ENCODE data around the gene MATN3. TPM values are rescaled to one million over a fixed set of nuclear protein-coding genes. Genes with fewer than 3 reads are reported as not detected.

MATN3 gene
- total RNA-seq, 1 experiment from 2014 or later = 3.5 TPM

GRCh38 chr2:20052229-20052851 lies 39.9 kb upstream of the MATN3 start:
- peaks cover 3% of the 10 kb centered on the region; the same call in 1 of the 2 replicates for H3K27me3 ChIP-seq (ENCODE audit: control insufficient read depth, insufficient read depth, low read length)
- DNase-seq (ENCODE audit: low read depth, low spot score) = peak; percentile 46
- H3K36me3 ChIP-seq (ENCODE audit: control insufficient read depth, insufficient read depth, low read length) = peaks cover 4% of the 10 kb centered on the region; the same call in 1 of the 2 replicates
- TF ChIP-seq SIN3A (IDR thresholded peaks at IDR 0.05; ENCODE audit: borderline replicate concordance, insufficient read depth, low read depth, low read length) (no peak), POLR2AphosphoS5 (IDR thresholded peaks at IDR 0.05; ENCODE audit: low read depth, low read length) (no peak), CTCF (IDR thresholded peaks at IDR 0.05) (no peak), TCF7L2 (IDR thresholded peaks at IDR 0.05; ENCODE audit: low read depth, low read length) (no peak)
- TF ChIP-seq, protein P1, sequence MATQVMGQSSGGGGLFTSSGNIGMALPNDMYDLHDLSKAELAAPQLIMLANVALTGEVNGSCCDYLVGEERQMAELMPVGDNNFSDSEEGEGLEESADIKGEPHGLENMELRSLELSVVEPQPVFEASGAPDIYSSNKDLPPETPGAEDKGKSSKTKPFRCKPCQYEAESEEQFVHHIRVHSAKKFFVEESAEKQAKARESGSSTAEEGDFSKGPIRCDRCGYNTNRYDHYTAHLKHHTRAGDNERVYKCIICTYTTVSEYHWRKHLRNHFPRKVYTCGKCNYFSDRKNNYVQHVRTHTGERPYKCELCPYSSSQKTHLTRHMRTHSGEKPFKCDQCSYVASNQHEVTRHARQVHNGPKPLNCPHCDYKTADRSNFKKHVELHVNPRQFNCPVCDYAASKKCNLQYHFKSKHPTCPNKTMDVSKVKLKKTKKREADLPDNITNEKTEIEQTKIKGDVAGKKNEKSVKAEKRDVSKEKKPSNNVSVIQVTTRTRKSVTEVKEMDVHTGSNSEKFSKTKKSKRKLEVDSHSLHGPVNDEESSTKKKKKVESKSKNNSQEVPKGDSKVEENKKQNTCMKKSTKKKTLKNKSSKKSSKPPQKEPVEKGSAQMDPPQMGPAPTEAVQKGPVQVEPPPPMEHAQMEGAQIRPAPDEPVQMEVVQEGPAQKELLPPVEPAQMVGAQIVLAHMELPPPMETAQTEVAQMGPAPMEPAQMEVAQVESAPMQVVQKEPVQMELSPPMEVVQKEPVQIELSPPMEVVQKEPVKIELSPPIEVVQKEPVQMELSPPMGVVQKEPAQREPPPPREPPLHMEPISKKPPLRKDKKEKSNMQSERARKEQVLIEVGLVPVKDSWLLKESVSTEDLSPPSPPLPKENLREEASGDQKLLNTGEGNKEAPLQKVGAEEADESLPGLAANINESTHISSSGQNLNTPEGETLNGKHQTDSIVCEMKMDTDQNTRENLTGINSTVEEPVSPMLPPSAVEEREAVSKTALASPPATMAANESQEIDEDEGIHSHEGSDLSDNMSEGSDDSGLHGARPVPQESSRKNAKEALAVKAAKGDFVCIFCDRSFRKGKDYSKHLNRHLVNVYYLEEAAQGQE (IDR thresholded peaks at IDR 0.05; ENCODE audit: insufficient read depth in 1 of 2, low read depth in 2 of 2, low read length in 1 of 2) = no peak
- intact Hi-C loops (cut with micrococcal nuclease; ENCODE audit: unreplicated experiment) = no loop called here
- H3K9me3 ChIP-seq (ENCODE audit: control insufficient read depth, insufficient read depth, low read depth, low read length) = no peaks in the 10 kb centered on the region
- H3K4me3 ChIP-seq (ENCODE audit: low read depth in 2 of 2, low read length in 2 of 2) = peak overlapping the region; percentile 98
- ATAC-seq = no peak
- peaks cover 23% of the 10 kb centered on the region for H3K4me1 ChIP-seq (ENCODE audit: control insufficient read depth, insufficient read depth, low read length)
- H3K27ac ChIP-seq (ENCODE audit: low read length) = peak overlapping the region; percentile 99
- POLR2A ChIA-PET = no interaction called here
- TSS peak; percentile 98 for BruUV-seq (replicated peaks)
- CTCF ChIA-PET = interaction anchor here (0.7 kb wide), 1 partner anchor 17 kb away, joined by 6 read pairs; no protein-coding TSS in a partner anchor
- in situ Hi-C loops (cut with HindIII; ENCODE audit: low pct_unique_long_range_greater_than_20kb, low sequenced_read_pairs) = no loop called here

DNA sequence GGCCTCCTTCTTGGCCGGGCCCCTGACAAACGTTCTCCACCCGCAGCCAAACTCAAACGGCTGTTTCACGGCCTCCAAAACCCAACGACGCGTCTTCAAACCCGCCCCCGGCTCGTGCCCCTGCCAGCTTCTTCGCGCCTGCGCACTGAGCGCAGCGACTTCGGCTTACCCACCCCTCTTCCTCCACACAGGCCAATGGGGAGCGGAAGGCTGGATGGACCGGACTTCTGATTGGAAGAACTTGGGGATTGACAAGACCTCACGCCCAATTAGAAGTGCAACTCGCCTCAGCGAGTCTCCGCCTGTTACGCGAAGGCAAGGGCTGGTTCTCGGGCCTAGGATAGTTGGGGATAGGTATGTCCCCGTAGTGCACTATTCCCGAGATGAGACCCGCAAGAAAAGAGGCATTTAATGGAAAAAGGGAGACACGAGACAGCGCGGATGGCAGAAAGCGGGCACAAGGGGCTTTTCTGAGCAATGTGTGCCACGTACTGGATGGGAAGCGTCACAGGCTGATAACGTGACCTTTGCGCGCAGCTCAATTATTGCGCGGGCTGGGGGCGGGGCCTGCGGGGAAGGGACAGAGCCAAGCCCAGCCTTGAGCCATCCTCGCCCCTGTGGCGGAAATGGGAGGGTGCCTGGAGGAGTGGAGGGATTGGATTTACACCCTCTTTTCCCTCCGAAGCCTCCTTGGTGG lies 39.2 kb upstream of the MATN3 start, which contains the start of gene LAPTM4A:
Gene LAPTM4A, minus strand, starts transcription at position 97 of the 697 bp plus-strand sequence. CDS start 108 bp downstream, outside the sequence.
- Histone ChIP-seq H3K27ac (ENCODE audit: low read length) (peak within 1 kb of the TSS; percentile 99), H3K4me1 (ENCODE audit: control insufficient read depth, insufficient read depth, low read length) (peaks cover 23% of the 10 kb centered on the region), H3K27me3 (ENCODE audit: control insufficient read depth, insufficient read depth, low read length) (0 out of 2 replicates have a peak, but pooled peaks cover 3% of the 10 kb centered on the region), H3K9me3 (ENCODE audit: control insufficient read depth, insufficient read depth, low read depth, low read length) (no peaks in the 10 kb centered on the region), H3K36me3 (ENCODE audit: control insufficient read depth, insufficient read depth, low read length) (peaks cover 4% of the 10 kb centered on the region; the same call in 1 of the 2 replicates), H3K4me3 (ENCODE audit: low read depth in 2 of 2, low read length in 2 of 2) (peak within 1 kb of the TSS; percentile 98)
- TF ChIP-seq SIN3A (IDR thresholded peaks at IDR 0.05; ENCODE audit: borderline replicate concordance, insufficient read depth, low read depth, low read length) = no peak
- TF ChIP-seq, protein P1 (IDR thresholded peaks at IDR 0.05; ENCODE audit: insufficient read depth in 1 of 2, low read depth in 2 of 2, low read length in 1 of 2) = no peak
- no peak for TF ChIP-seq CTCF (IDR thresholded peaks at IDR 0.05)
- peak; percentile 83 for TF ChIP-seq POLR2AphosphoS5 (IDR thresholded peaks at IDR 0.05; ENCODE audit: low read depth, low read length)
- no peak for TF ChIP-seq TCF7L2 (IDR thresholded peaks at IDR 0.05; ENCODE audit: low read depth, low read length)
- in situ Hi-C loops (cut with HindIII; ENCODE audit: low pct_unique_long_range_greater_than_20kb, low sequenced_read_pairs) = no loop called here
- peak; percentile 99 for DNase-seq (ENCODE audit: low read depth, low spot score)
- no TSS peak for BruUV-seq (replicated peaks)
- intact Hi-C loops (cut with micrococcal nuclease; ENCODE audit: unreplicated experiment) = no loop called here
- ChIA-PET CTCF (interaction anchor here (0.6 to 0.7 kb wide), 3 partner anchors 14 to 250 kb away, joined by 4 to 8 read pairs (median 6); no protein-coding TSS in a partner anchor), POLR2A (no interaction called here)
- peak; percentile 98 for ATAC-seq

Measured in Panc1 (cell line).